Activated CD4-positive, alpha-beta memory T cell treated with anti-CD3 and anti-CD28 coated beads, Interleukin-2, amount 10 ng/mL, durations not matched to agents 7 days and 5 days (primary cell): ENCODE data around the gene PAX2. TPM values are rescaled to one million over a fixed set of nuclear protein-coding genes. Genes with fewer than 3 reads are reported as not detected.

Source experiments
- CTCF ChIA-PET: fragments of 350-600 bp; sonication (Branson Sonifier 250); formaldehyde crosslinking; loops from one replicate; lab custom pipeline; 2021; ENCODE audit warnings: antibody characterized with exemption, inconsistent platforms; lab: Charles Lee
- POLR2A ChIA-PET: fragments of 350-600 bp; sonication (Branson Sonifier 250); formaldehyde crosslinking; loops from one replicate; lab custom pipeline; 2021; ENCODE audit warnings: antibody characterized with exemption; lab: Charles Lee
- DNase-seq: peaks from one replicate; pipeline ENCODE4 v3.0.0-alpha.2; 2020
- H3K27ac Mint-ChIP-seq: one replicate; pipeline ENCODE4 v1.8.0; 2021; ENCODE audit warnings: mild to moderate bottlenecking, mixed read lengths
- H3K27me3 Mint-ChIP-seq: one replicate; pipeline ENCODE4 v1.8.0; 2021; ENCODE audit warnings: mixed read lengths
- H3K36me3 Mint-ChIP-seq: one replicate; pipeline ENCODE4 v1.8.0; 2021; ENCODE audit warnings: low read depth, mixed read lengths
- H3K4me1 Mint-ChIP-seq: one replicate; pipeline ENCODE4 v1.8.0; 2021; ENCODE audit warnings: mixed read lengths
- H3K4me3 Mint-ChIP-seq: one replicate; pipeline ENCODE4 v1.8.0; 2021; ENCODE audit warnings: mild to moderate bottlenecking, mixed read lengths
- H3K9me3 Mint-ChIP-seq: one replicate; pipeline ENCODE4 v1.8.0; 2021; ENCODE audit warnings: mixed read lengths
- total RNA-seq, 2 experiments: library from RNA; stranded (reverse); gene quantifications; one replicate each; pipeline ENCODE4 v1.2.3, GENCODE V29; 2021

The PAX2 gene
- total RNA-seq, 2 experiments from 2014 or later = not detected

- H3K27me3 Mint-ChIP-seq = peaks cover 51% of the 10 kb centered on the region
- no peak overlapping the region for H3K27ac Mint-ChIP-seq
- H3K36me3 Mint-ChIP-seq = no peaks in the 10 kb centered on the region
- ChIA-PET POLR2A (no interaction called here), CTCF (no interaction called here)
- no peak for DNase-seq
- H3K4me1 Mint-ChIP-seq = no peaks in the 10 kb centered on the region
- H3K9me3 Mint-ChIP-seq = no peaks in the 10 kb centered on the region
- no peak overlapping the region for H3K4me3 Mint-ChIP-seq
Measured at GRCh38 chr10:100859484-100859763, 114.0 kb downstream of the PAX2 start.

- H3K4me3 Mint-ChIP-seq = no peak overlapping the region
Measured at GRCh38 chr10:100863433-100863832, 118.1 kb downstream of the PAX2 start.

DNA sequence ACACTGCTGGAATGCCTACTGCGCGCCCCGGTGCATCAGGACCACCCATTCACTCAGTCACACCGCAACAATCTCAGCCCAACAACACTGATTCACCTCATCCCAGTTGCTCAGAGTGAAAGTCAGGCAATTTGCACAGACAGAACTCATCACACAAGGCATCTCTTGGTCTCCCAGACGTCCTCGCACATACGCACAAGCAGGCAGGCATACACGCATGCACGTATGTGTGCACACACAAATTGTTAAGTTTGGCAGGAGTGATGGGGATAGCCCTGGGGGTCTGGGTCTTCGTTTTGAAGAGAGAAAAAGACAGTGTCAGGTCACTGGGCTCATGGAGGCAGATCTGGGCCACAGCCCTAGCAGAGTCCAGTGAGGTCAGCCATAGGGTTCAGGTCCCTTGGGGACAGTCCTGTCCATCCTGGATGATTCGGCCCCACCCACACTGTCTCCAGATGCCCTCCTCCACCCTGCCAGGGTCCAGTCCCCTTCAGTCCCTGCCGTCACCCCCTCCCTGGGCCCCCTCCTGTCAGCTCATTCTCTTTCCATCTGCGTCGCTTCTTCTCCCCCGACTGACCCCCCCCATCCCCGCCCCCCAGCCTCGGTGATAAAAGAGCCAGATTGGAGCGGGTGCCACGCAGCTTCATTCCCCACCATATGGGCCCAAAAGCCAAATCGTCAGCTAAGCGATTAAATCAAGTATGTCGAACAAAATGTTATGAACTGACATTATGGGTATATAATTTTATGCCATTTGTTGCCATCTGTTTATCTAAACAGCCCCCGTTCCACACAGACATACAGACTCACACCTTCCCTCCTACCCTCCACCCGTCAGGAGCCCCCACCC, 118.9 kb downstream of the PAX2 start:
- POLR2A ChIA-PET = no interaction called here
- H3K9me3 Mint-ChIP-seq = no peaks in the 10 kb centered on the region
- H3K4me3 Mint-ChIP-seq = no peak overlapping the region
- H3K27ac Mint-ChIP-seq = no peak overlapping the region
- H3K27me3 Mint-ChIP-seq = peaks cover 37% of the 10 kb centered on the region
- CTCF ChIA-PET = no interaction called here
- H3K4me1 Mint-ChIP-seq = no peaks in the 10 kb centered on the region
- no peaks in the 10 kb centered on the region for H3K36me3 Mint-ChIP-seq
- DNase-seq = no peak

More at GRCh38 chr10:100863433-100863832, 118.1 kb downstream of the PAX2 start:
- CTCF ChIA-PET = no interaction called here
- Mint-ChIP-seq H3K27me3 (peaks cover 45% of the 10 kb centered on the region), H3K4me1 (no peaks in the 10 kb centered on the region), H3K36me3 (no peaks in the 10 kb centered on the region), H3K27ac (no peak overlapping the region), H3K9me3 (no peaks in the 10 kb centered on the region)
- POLR2A ChIA-PET = no interaction called here
- DNase-seq = no peak

GRCh38 chr10:100864978-100865377, 119.6 kb downstream of the PAX2 start:
- Mint-ChIP-seq H3K36me3 (no peaks in the 10 kb centered on the region), H3K27ac (no peak overlapping the region), H3K27me3 (peaks cover 32% of the 10 kb centered on the region), H3K4me1 (no peaks in the 10 kb centered on the region), H3K9me3 (no peaks in the 10 kb centered on the region), H3K4me3 (no peak overlapping the region)
- ChIA-PET POLR2A (no interaction called here), CTCF (no interaction called here)
- no peak for DNase-seq

- no peak for DNase-seq
- Mint-ChIP-seq H3K36me3 (no peaks in the 10 kb centered on the region), H3K4me1 (no peaks in the 10 kb centered on the region), H3K4me3 (no peak overlapping the region), H3K27me3 (peaks cover 27% of the 10 kb centered on the region), H3K27ac (no peak overlapping the region), H3K9me3 (no peaks in the 10 kb centered on the region)
- ChIA-PET POLR2A (no interaction called here), CTCF (no interaction called here)
Measured at GRCh38 chr10:100866010-100866409, 120.6 kb downstream of the PAX2 start.

- no peaks in the 10 kb centered on the region for H3K36me3 Mint-ChIP-seq
- no peak overlapping the region for H3K4me3 Mint-ChIP-seq
- peaks cover 25% of the 10 kb centered on the region for H3K27me3 Mint-ChIP-seq
- CTCF ChIA-PET = no interaction called here
- POLR2A ChIA-PET = no interaction called here
- no peak overlapping the region for H3K27ac Mint-ChIP-seq
- no peaks in the 10 kb centered on the region for H3K9me3 Mint-ChIP-seq
- no peaks in the 10 kb centered on the region for H3K4me1 Mint-ChIP-seq
- no peak for DNase-seq
Measured at GRCh38 chr10:100866575-100867098, 121.3 kb downstream of the PAX2 start.

- no peaks in the 10 kb centered on the region for H3K36me3 Mint-ChIP-seq
- no peaks in the 10 kb centered on the region for H3K4me1 Mint-ChIP-seq
- POLR2A ChIA-PET = no interaction called here
- peaks cover 21% of the 10 kb centered on the region for H3K27me3 Mint-ChIP-seq
- no peak overlapping the region for H3K4me3 Mint-ChIP-seq
- CTCF ChIA-PET = interaction anchor here (1.4 kb wide), 1 partner anchor 11 kb away, joined by 5 read pairs; no protein-coding TSS in a partner anchor
- no peak overlapping the region for H3K27ac Mint-ChIP-seq
- no peaks in the 10 kb centered on the region for H3K9me3 Mint-ChIP-seq
- DNase-seq = no peak
Measured at GRCh38 chr10:100867261-100867963, 122.0 kb downstream of the PAX2 start.

- H3K4me3 Mint-ChIP-seq = no peak overlapping the region
- peaks cover 17% of the 10 kb centered on the region for H3K27me3 Mint-ChIP-seq
- H3K27ac Mint-ChIP-seq = no peak overlapping the region
- DNase-seq = no peak
- ChIA-PET POLR2A (no interaction called here), CTCF (interaction anchor here (1.4 kb wide), 1 partner anchor 10 kb away, joined by 5 read pairs; no protein-coding TSS in a partner anchor)
- H3K4me1 Mint-ChIP-seq = no peaks in the 10 kb centered on the region
- H3K36me3 Mint-ChIP-seq = no peaks in the 10 kb centered on the region
- no peaks in the 10 kb centered on the region for H3K9me3 Mint-ChIP-seq
Measured at GRCh38 chr10:100868382-100868781, 123.0 kb downstream of the PAX2 start.

- no peak for DNase-seq
- H3K4me1 Mint-ChIP-seq = no peaks in the 10 kb centered on the region
- H3K9me3 Mint-ChIP-seq = no peaks in the 10 kb centered on the region
- H3K4me3 Mint-ChIP-seq = no peak overlapping the region
- POLR2A ChIA-PET = no interaction called here
- no peaks in the 10 kb centered on the region for H3K36me3 Mint-ChIP-seq
- H3K27me3 Mint-ChIP-seq = peaks cover 17% of the 10 kb centered on the region
- H3K27ac Mint-ChIP-seq = no peak overlapping the region
- CTCF ChIA-PET = no interaction called here
Measured at GRCh38 chr10:100869399-100869798, 124.0 kb downstream of the PAX2 start.

DNA sequence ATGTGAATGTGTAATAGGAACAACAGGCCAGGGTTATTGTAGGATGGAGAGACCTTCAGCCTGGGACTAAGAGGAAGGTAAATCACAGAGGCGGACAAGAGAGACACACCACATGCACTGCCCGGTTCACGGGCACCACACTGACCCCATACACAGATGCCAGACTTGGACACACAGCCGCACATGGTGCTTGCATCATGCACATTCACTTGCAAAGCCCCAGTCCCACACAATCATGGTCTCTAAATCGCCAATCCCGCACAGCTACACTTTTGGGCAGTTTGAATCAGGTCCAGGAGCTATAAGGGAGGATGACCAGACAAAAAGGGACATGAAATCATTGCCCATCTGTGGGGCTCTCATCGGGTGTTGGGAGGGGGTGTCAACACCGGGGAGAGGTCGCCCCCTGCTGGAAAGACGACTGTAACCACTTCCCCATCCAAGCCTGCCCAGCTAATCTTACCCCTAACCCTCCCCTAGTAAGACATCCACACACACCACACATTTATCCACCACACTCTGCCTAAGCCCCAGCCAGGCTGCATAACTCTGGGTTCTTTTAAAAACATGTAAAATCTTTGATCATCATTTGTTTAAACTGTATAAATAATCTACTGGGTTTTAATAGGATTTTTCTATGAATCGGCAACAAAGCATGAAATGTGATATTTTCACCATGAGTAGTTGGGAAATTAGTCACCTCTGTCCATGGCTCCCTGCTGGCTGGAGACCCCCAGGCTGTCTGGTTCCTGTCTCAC, 126.8 kb downstream of the PAX2 start:
- Mint-ChIP-seq H3K9me3 (no peaks in the 10 kb centered on the region), H3K27ac (no peak overlapping the region), H3K36me3 (no peaks in the 10 kb centered on the region), H3K4me1 (no peaks in the 10 kb centered on the region), H3K27me3 (peaks cover 6% of the 10 kb centered on the region), H3K4me3 (no peak overlapping the region)
- POLR2A ChIA-PET = no interaction called here
- peak; percentile 66 for DNase-seq
- CTCF ChIA-PET = interaction anchor here (0.6 to 1.5 kb wide), 7 partner anchors 10 to 311 kb away, joined by 3 to 4 read pairs (median 3); no protein-coding TSS in a partner anchor

DNA sequence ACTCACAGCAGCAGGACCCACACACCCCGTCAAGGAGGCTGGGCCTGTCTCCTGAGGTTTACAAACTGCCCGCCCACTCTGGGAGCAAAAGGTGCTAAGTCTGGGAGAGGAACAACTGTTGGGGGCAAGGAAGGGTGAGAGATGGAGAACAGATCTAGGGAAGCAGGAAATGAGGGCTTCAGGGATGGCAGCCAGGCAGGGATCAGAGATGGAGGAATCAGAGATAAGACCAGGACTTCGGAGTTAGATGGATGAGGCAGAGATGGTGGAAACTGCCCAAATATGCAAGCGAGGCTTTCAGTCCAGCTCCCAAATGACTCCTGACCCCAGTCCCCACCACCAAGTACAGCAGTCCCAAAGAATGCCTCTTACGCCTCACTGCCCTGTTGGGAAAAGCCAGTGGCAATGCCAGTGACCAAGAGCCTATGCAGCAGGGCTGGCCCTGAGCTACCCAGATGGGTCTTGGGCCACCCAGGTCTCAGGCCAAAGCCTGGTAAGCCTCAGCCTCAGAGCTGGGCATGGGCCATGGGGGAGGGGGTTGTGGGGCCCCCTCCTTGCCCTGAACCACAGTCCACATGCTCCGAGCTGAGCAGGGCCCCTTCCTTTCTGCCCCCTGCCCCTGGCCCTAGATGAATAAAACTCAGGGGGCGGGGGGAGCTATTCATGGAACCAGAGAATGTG, 127.9 kb downstream of the PAX2 start:
- no peaks in the 10 kb centered on the region for H3K4me1 Mint-ChIP-seq
- no peak overlapping the region for H3K27ac Mint-ChIP-seq
- H3K9me3 Mint-ChIP-seq = no peaks in the 10 kb centered on the region
- no peak overlapping the region for H3K4me3 Mint-ChIP-seq
- DNase-seq = no peak
- H3K36me3 Mint-ChIP-seq = no peaks in the 10 kb centered on the region
- ChIA-PET POLR2A (no interaction called here), CTCF (interaction anchor here (1.0 to 1.5 kb wide), 2 partner anchors 11 to 110 kb away, joined by 3 to 4 read pairs; no protein-coding TSS in a partner anchor)
- peaks cover 9% of the 10 kb centered on the region for H3K27me3 Mint-ChIP-seq

- DNase-seq = no peak
- H3K36me3 Mint-ChIP-seq = no peaks in the 10 kb centered on the region
Measured at GRCh38 chr10:100873827-100874326, 128.5 kb downstream of the PAX2 start.

More at GRCh38 chr10:100873827-100874326, 128.5 kb downstream of the PAX2 start:
- no peaks in the 10 kb centered on the region for H3K9me3 Mint-ChIP-seq
- POLR2A ChIA-PET = no interaction called here
- H3K4me1 Mint-ChIP-seq = no peaks in the 10 kb centered on the region
- H3K27me3 Mint-ChIP-seq = peaks cover 9% of the 10 kb centered on the region
- no peak overlapping the region for H3K4me3 Mint-ChIP-seq
- CTCF ChIA-PET = interaction anchor here (1.0 kb wide), 1 partner anchor 15 kb away, joined by 4 read pairs; no protein-coding TSS in a partner anchor
- no peak overlapping the region for H3K27ac Mint-ChIP-seq
